Embryonic facial prominence (tissue), 1 donor: Measurements from ENCODE around the gene TTR.

Source experiments
- DNase-seq: peaks from one replicate; pipeline ENCODE4 v3.0.0-alpha.2; 2016; ENCODE audit errors: extremely low spot score

The TTR gene

GRCh38 chr18:31579375-31579774 is 12.3 kb upstream of the TTR start:
- DNase-seq = no peak

GRCh38 chr18:31581498-31582197 is 10.0 kb upstream of the TTR start:
- DNase-seq = no peak

GRCh38 chr18:31583185-31583854 is 8.4 kb upstream of the TTR start:
- no peak for DNase-seq

GRCh38 chr18:31585991-31586390 is 5.7 kb upstream of the TTR start:
- DNase-seq = no peak

- DNase-seq = no peak
Measured at GRCh38 chr18:31586616-31587015, 5.1 kb upstream of the TTR start.

- DNase-seq = no peak
Measured at GRCh38 chr18:31587529-31587928, 4.1 kb upstream of the TTR start.

- DNase-seq = no peak
Measured at GRCh38 chr18:31590570-31590969, 1.1 kb upstream of the TTR start.

- no peak for DNase-seq
Measured at GRCh38 chr18:31591113-31591512, 564 bp upstream of the TTR start.

GRCh38 chr18:31592506-31593157 is 955 bp downstream of the TTR start:
- no peak for DNase-seq

- no peak for DNase-seq
Measured at GRCh38 chr18:31595121-31595771, 3.6 kb downstream of the TTR start.

GRCh38 chr18:31596081-31596872 is 4.6 kb downstream of the TTR start:
- DNase-seq = peak; percentile 52

- no peak for DNase-seq
Measured at GRCh38 chr18:31598021-31598805, 6.5 kb downstream of the TTR start.

GRCh38 chr18:31603315-31603714 is 11.6 kb downstream of the TTR start:
- DNase-seq = no peak

GRCh38 chr18:31606265-31606664 is 14.6 kb downstream of the TTR start:
- DNase-seq = no peak

- no peak for DNase-seq
Measured at GRCh38 chr18:31607384-31607783, 15.7 kb downstream of the TTR start.

GRCh38 chr18:31609886-31610285 is 18.2 kb downstream of the TTR start:
- no peak for DNase-seq

- no peak for DNase-seq
Measured at GRCh38 chr18:31610286-31611205, 18.9 kb downstream of the TTR start.

GRCh38 chr18:31611511-31611910 is 19.8 kb downstream of the TTR start:
- no peak for DNase-seq

GRCh38 chr18:31612124-31612523 is 20.4 kb downstream of the TTR start:
- no peak for DNase-seq

GRCh38 chr18:31614044-31614443 is 22.4 kb downstream of the TTR start:
- DNase-seq = no peak
